Osteoblast (primary cell): ENCODE results near the gene HKDC1. TPM values are rescaled to one million over a fixed set of nuclear protein-coding genes. Genes with fewer than 3 reads are reported as not detected.

ENCODE experiments used
- DNase-seq: peaks from one replicate; pipeline ENCODE4 v3.0.0; 2011; ENCODE audit warnings: low spot score, mixed read lengths; ENCODE audit not compliant: insufficient read length; ENCODE audit errors: missing footprints
- H2AFZ ChIP-seq: 2 replicates; pipeline ENCODE4 v1.6.0; 2011; ENCODE audit warnings: mild to moderate bottlenecking, low read length
- H3K27ac ChIP-seq: 2 replicates; pipeline ENCODE4 v1.5.1; 2011; ENCODE audit warnings: mild to moderate bottlenecking, low read depth, low read length, moderate library complexity
- H3K27me3 ChIP-seq: 2 replicates; pipeline ENCODE4 v1.6.0; 2012; ENCODE audit warnings: mild to moderate bottlenecking, control low read depth, inconsistent platforms, low read length, moderate library complexity; ENCODE audit not compliant: insufficient read depth
- H3K36me3 ChIP-seq: 2 replicates; pipeline ENCODE4 v1.5.1; 2011; ENCODE audit warnings: mild to moderate bottlenecking, low read length, control low read depth, moderate library complexity; ENCODE audit not compliant: insufficient read depth
- H3K4me1 ChIP-seq: 2 replicates; pipeline ENCODE4 v1.5.1; 2011; ENCODE audit warnings: mild to moderate bottlenecking, low read length, control low read depth, moderate library complexity; ENCODE audit not compliant: insufficient read depth
- H3K4me2 ChIP-seq: 2 replicates; pipeline ENCODE4 v1.6.0; 2011; ENCODE audit warnings: mild to moderate bottlenecking, low read length; ENCODE audit not compliant: insufficient read depth
- H3K4me3 ChIP-seq: fragments of 200-600 bp; sonication (generic); 3 replicates; pipeline ENCODE4 v1.5.1; 2012; ENCODE audit warnings: mild to moderate bottlenecking, low read length, inconsistent platforms; ENCODE audit not compliant: insufficient read depth
- H3K79me2 ChIP-seq: 2 replicates; pipeline ENCODE4 v1.6.0; 2012; ENCODE audit warnings: mild to moderate bottlenecking, low read length, control low read depth, inconsistent platforms; ENCODE audit not compliant: insufficient read depth
- H3K9me3 ChIP-seq: 2 replicates; pipeline ENCODE4 v1.5.1; 2011; ENCODE audit warnings: low read depth, low read length, control low read depth
- H4K20me1 ChIP-seq: 2 replicates; pipeline ENCODE4 v1.6.0; 2012; ENCODE audit warnings: mild to moderate bottlenecking, low read length, control low read depth; ENCODE audit not compliant: insufficient read depth
- CTCF ChIP-seq: IDR thresholded peaks from 2 replicates; pipeline ENCODE4 v1.5.1; 2011; ENCODE audit warnings: mild to moderate bottlenecking, low read depth, low read length, moderate library complexity; ENCODE audit errors: extremely low read depth
- total RNA-seq: library from RNA; depleted of rRNA; stranded (reverse); fragments of >200 nt; gene quantifications from 2 replicates; pipeline ENCODE4 v1.2.3, GENCODE V29; 2012

Gene HKDC1
- total RNA-seq, 1 donor, result 2.9 TPM

- TF ChIP-seq CTCF, result no peak
- H3K4me1 ChIP-seq, result peaks cover 32% of the 10 kb centered on the region
- no peak overlapping the region for H3K4me3 ChIP-seq
- no peaks in the 10 kb centered on the region for H3K36me3 ChIP-seq
- no peak overlapping the region for H2AFZ ChIP-seq
- peak; percentile 79 for DNase-seq
- no peaks in the 10 kb centered on the region for H3K9me3 ChIP-seq
- H3K27me3 ChIP-seq, result no peaks in the 10 kb centered on the region
- H4K20me1 ChIP-seq, result no peaks in the 10 kb centered on the region
- H3K79me2 ChIP-seq, result no peaks in the 10 kb centered on the region
- no peak overlapping the region for H3K4me2 ChIP-seq
- peak overlapping the region; percentile 48 for H3K27ac ChIP-seq
These were observed 19.8 kb downstream of the HKDC1 start for GRCh38 chr10:69239816-69240434.

GRCh38 chr10:69240455-69240854, 20.3 kb downstream of the HKDC1 start:
- Histone ChIP-seq H3K79me2 (no peaks in the 10 kb centered on the region), H3K4me1 (peaks cover 32% of the 10 kb centered on the region), H3K36me3 (no peaks in the 10 kb centered on the region), H3K27ac (no peak overlapping the region), H3K4me3 (no peak overlapping the region), H2AFZ (no peak overlapping the region), H4K20me1 (no peaks in the 10 kb centered on the region), H3K4me2 (no peak overlapping the region), H3K27me3 (no peaks in the 10 kb centered on the region), H3K9me3 (no peaks in the 10 kb centered on the region)
- no peak for TF ChIP-seq CTCF
- DNase-seq, result peak; percentile 77

- Histone ChIP-seq H4K20me1 (no peaks in the 10 kb centered on the region), H3K27ac (peak overlapping the region; percentile 61), H3K36me3 (no peaks in the 10 kb centered on the region), H2AFZ (peak overlapping the region; percentile 68), H3K79me2 (no peaks in the 10 kb centered on the region), H3K27me3 (no peaks in the 10 kb centered on the region), H3K9me3 (no peaks in the 10 kb centered on the region), H3K4me1 (peaks cover 32% of the 10 kb centered on the region), H3K4me3 (peak overlapping the region; percentile 48), H3K4me2 (peak overlapping the region; percentile 74)
- DNase-seq, result no peak
- no peak for TF ChIP-seq CTCF
These were observed 21.4 kb downstream of the HKDC1 start for GRCh38 chr10:69241575-69241974.

GRCh38 chr10:69242040-69242851, 22.1 kb downstream of the HKDC1 start:
- no peak for DNase-seq
- Histone ChIP-seq H3K4me1 (peaks cover 32% of the 10 kb centered on the region), H3K9me3 (no peaks in the 10 kb centered on the region), H2AFZ (peak overlapping the region; percentile 68), H3K27me3 (no peaks in the 10 kb centered on the region), H3K4me2 (peak overlapping the region; percentile 74), H3K79me2 (no peaks in the 10 kb centered on the region), H3K4me3 (no peak overlapping the region), H3K36me3 (no peaks in the 10 kb centered on the region), H3K27ac (peak overlapping the region; percentile 61), H4K20me1 (no peaks in the 10 kb centered on the region)
- TF ChIP-seq CTCF, result no peak
